OCI-LY1 (cell line): ENCODE measurements around the gene DENND4B.

Experiments used
- CTCF ChIP-seq: fragments of 200-600 bp; sonication (generic), shearing (Covaris generic); IDR thresholded peaks from 2 replicates; pipeline ENCODE4 v1.5.1; 2017; ENCODE audit warnings: mild to moderate bottlenecking, antibody characterized with exemption, low read length, moderate library complexity, mixed read lengths
- EZH2 ChIP-seq: fragments of 200-600 bp; sonication (generic), shearing (Covaris generic); IDR thresholded peaks from 2 replicates; pipeline ENCODE4 v1.8.0; 2017; ENCODE audit warnings: borderline replicate concordance, mixed run types, mild to moderate bottlenecking, antibody characterized with exemption, low read length, moderate library complexity, mixed read lengths

- TF ChIP-seq CTCF (no peak), EZH2 (no peak)
Measured at GRCh38 chr1:153985941-153986761, 39.6 kb upstream of the DENND4B start, which contains the start of gene RAB13.
